Neutrophil (primary cell): ENCODE measurements around the gene COA4.

ENCODE experiments used
- H3K27ac ChIP-seq: fragments of 200-600 bp; sonication (generic); 2 replicates; pipeline ENCODE4 v1.5.1; 2016; ENCODE audit warnings: mild to moderate bottlenecking, moderate library complexity
- H3K27me3 ChIP-seq: fragments of 200-600 bp; sonication (generic); 2 replicates; pipeline ENCODE4 v1.6.0; 2016; ENCODE audit warnings: mild to moderate bottlenecking
- H3K36me3 ChIP-seq: fragments of 200-600 bp; sonication (generic); 2 replicates; pipeline ENCODE4 v1.5.1; 2017
- H3K4me1 ChIP-seq, 2 experiments: fragments of 200-600 bp in 1 of 2; sonication (generic) in 1 of 2; 1 replicate in 1 of 2; 2 replicates in 1 of 2; pipeline versions ENCODE4 v1.5.1 to v1.6.1; 2013 to 2016; ENCODE audit warnings: low read depth in 1 of 2, low read length in 1 of 2, mild to moderate bottlenecking in 1 of 2, moderate library complexity in 1 of 2; ENCODE audit not compliant: control insufficient read depth in 1 of 2, insufficient read depth in 1 of 2
- H3K4me3 ChIP-seq, 2 experiments: fragments of 200-600 bp in 1 of 2; sonication (generic) in 1 of 2; 1 replicate in 1 of 2; 2 replicates in 1 of 2; pipeline ENCODE4 v1.5.1; 2013 to 2016; ENCODE audit warnings: low read depth in 1 of 2, low read length in 1 of 2, mild to moderate bottlenecking in 1 of 2, moderate library complexity in 1 of 2
- H3K9me3 ChIP-seq: fragments of 200-600 bp; sonication (generic); 2 replicates; pipeline ENCODE4 v1.5.1; 2016
- CTCF ChIP-seq: fragments of 200-600 bp; sonication (generic); IDR thresholded peaks from 2 replicates; pipeline ENCODE4 v1.5.1; 2016; ENCODE audit warnings: antibody characterized with exemption

Gene COA4

GRCh38 chr11:73912026-73912425 is 35.4 kb upstream of the COA4 start:
- Histone ChIP-seq H3K27ac (no peak overlapping the region), H3K27me3 (no peaks in the 10 kb centered on the region), H3K4me3 (no peak overlapping the region), H3K9me3 (no peaks in the 10 kb centered on the region), H3K4me1 (peaks cover 17 to 22% of the 10 kb centered on the region in 2 experiments), H3K36me3 (peaks cover 28% of the 10 kb centered on the region)
- no peak for TF ChIP-seq CTCF

- Histone ChIP-seq H3K4me3 (no peak overlapping the region), H3K4me1 (peaks cover 9 to 12% of the 10 kb centered on the region in 2 experiments), H3K27ac (peak overlapping the region; percentile 75), H3K27me3 (no peaks in the 10 kb centered on the region), H3K9me3 (no peaks in the 10 kb centered on the region), H3K36me3 (peaks cover 12% of the 10 kb centered on the region)
- peak; percentile 41 for TF ChIP-seq CTCF
Observed at GRCh38 chr11:73907191-73907590, 30.5 kb upstream of the COA4 start.

GRCh38 chr11:73902303-73902702 is 25.7 kb upstream of the COA4 start:
- Histone ChIP-seq H3K9me3 (no peaks in the 10 kb centered on the region), H3K4me1 (peaks cover 4 to 5% of the 10 kb centered on the region in 2 experiments), H3K4me3 (no peak overlapping the region), H3K27ac (no peak overlapping the region), H3K27me3 (no peaks in the 10 kb centered on the region), H3K36me3 (peaks cover 14% of the 10 kb centered on the region)
- TF ChIP-seq CTCF: no peak

GRCh38 chr11:73894725-73895335 is 18.2 kb upstream of the COA4 start:
- no peaks in the 10 kb centered on the region for H3K9me3 ChIP-seq
- H3K27ac ChIP-seq: no peak overlapping the region
- no peak overlapping the region for H3K4me3 ChIP-seq
- TF ChIP-seq CTCF: no peak
- H3K36me3 ChIP-seq: peaks cover 29% of the 10 kb centered on the region
- H3K27me3 ChIP-seq: no peaks in the 10 kb centered on the region
- H3K4me1 ChIP-seq: no peaks in the 10 kb centered on the region

- no peak for TF ChIP-seq CTCF
- Histone ChIP-seq H3K4me1 (no peaks in the 10 kb centered on the region), H3K27me3 (no peaks in the 10 kb centered on the region), H3K36me3 (peaks cover 39% of the 10 kb centered on the region), H3K27ac (no peak overlapping the region), H3K4me3 (no peak overlapping the region), H3K9me3 (no peaks in the 10 kb centered on the region)
Observed at GRCh38 chr11:73893041-73893440, 16.4 kb upstream of the COA4 start.

- Histone ChIP-seq H3K36me3 (peaks cover 44% of the 10 kb centered on the region), H3K27me3 (no peaks in the 10 kb centered on the region), H3K4me3 (no peak overlapping the region), H3K9me3 (no peaks in the 10 kb centered on the region), H3K4me1 (no peaks in the 10 kb centered on the region), H3K27ac (no peak overlapping the region)
- TF ChIP-seq CTCF: no peak
Observed at GRCh38 chr11:73889536-73889935, 12.9 kb upstream of the COA4 start.
